GM23338 (cell line): Measurements from ENCODE around the gene PRKCH. TPM values are rescaled to one million over a fixed set of nuclear protein-coding genes. Genes with fewer than 3 reads are reported as not detected.

Experiments used
- ATAC-seq: fragments of 200-7000 bp; cut with Tn5 transposase; 3 replicates; pipeline ENCODE4 v1.9.1; 2020
- DNase-seq: peaks from one replicate; pipeline ENCODE4 v3.0.0-alpha.2; 2015; ENCODE audit warnings: low spot score
- H2AFZ ChIP-seq: fragments of 200-600 bp; sonication (generic); 2 replicates; pipeline ENCODE4 v1.8.0; 2016; ENCODE audit warnings: antibody characterized with exemption, mild to moderate bottlenecking, moderate library complexity
- H3F3A ChIP-seq: fragments of 200-600 bp; sonication (generic); replicated peaks from 2 replicates; pipeline ENCODE4 v1.8.0; 2017; ENCODE audit warnings: antibody characterized with exemption, mixed run types, low read depth
- H3K27ac ChIP-seq: fragments of 200-600 bp; sonication (generic); 2 replicates; pipeline ENCODE4 v1.6.1; 2016; ENCODE audit warnings: low read depth
- H3K27me3 ChIP-seq: fragments of 200-600 bp; sonication (generic); 2 replicates; pipeline ENCODE4 v1.8.0; 2016; ENCODE audit warnings: mild to moderate bottlenecking, mixed run types, moderate library complexity; ENCODE audit not compliant: insufficient read depth
- H3K36me3 ChIP-seq: fragments of 200-600 bp; sonication (generic); 2 replicates; pipeline ENCODE4 v1.8.0; 2016; ENCODE audit warnings: mild to moderate bottlenecking; ENCODE audit not compliant: insufficient read depth
- H3K4me1 ChIP-seq: fragments of 200-600 bp; sonication (generic); 2 replicates; pipeline ENCODE4 v1.8.0; 2016; ENCODE audit warnings: mild to moderate bottlenecking, moderate library complexity; ENCODE audit not compliant: insufficient read depth
- H3K4me2 ChIP-seq: fragments of 200-600 bp; sonication (generic); 2 replicates; pipeline ENCODE4 v1.7.1; 2017; ENCODE audit warnings: mixed run types
- H3K4me3 ChIP-seq: fragments of 200-600 bp; sonication (generic); 2 replicates; pipeline ENCODE4 v1.6.1; 2016; ENCODE audit warnings: mixed run types
- H3K79me2 ChIP-seq: fragments of 200-600 bp; sonication (generic); replicated peaks from 2 replicates; pipeline ENCODE4 v1.8.0; 2017; ENCODE audit warnings: mild to moderate bottlenecking; ENCODE audit not compliant: insufficient read depth
- H3K9me2 ChIP-seq: fragments of 200-600 bp; sonication (generic); 2 replicates; pipeline ENCODE4 v1.8.0; 2017; ENCODE audit not compliant: insufficient read depth
- H4K20me1 ChIP-seq: fragments of 200-600 bp; sonication (generic); replicated peaks from 2 replicates; pipeline ENCODE4 v1.8.0; 2017; ENCODE audit warnings: mild to moderate bottlenecking; ENCODE audit not compliant: insufficient read depth
- H3K27ac Mint-ChIP-seq: 2 replicates; pipeline ENCODE4 v1.8.0; 2020; ENCODE audit warnings: inconsistent platforms, mild to moderate bottlenecking, moderate library complexity, mixed read lengths
- H3K27me3 Mint-ChIP-seq: 3 replicates; pipeline ENCODE4 v1.8.0; 2022; ENCODE audit warnings: low read depth, mild to moderate bottlenecking, moderate library complexity, mixed read lengths, inconsistent platforms; ENCODE audit not compliant: insufficient read depth, poor library complexity
- H3K36me3 Mint-ChIP-seq: 3 replicates; pipeline ENCODE4 v1.8.0; 2021; ENCODE audit warnings: low read depth, mild to moderate bottlenecking, inconsistent platforms, moderate library complexity, mixed read lengths
- H3K4me1 Mint-ChIP-seq: 3 replicates; pipeline ENCODE4 v1.8.0; 2020; ENCODE audit warnings: mild to moderate bottlenecking, inconsistent platforms, mixed read lengths
- H3K4me3 Mint-ChIP-seq: 3 replicates; pipeline ENCODE4 v1.8.0; 2021; ENCODE audit warnings: moderate library complexity, mild to moderate bottlenecking, inconsistent platforms, mixed read lengths
- H3K9me3 Mint-ChIP-seq: 3 replicates; pipeline ENCODE4 v1.8.0; 2020; ENCODE audit warnings: moderate library complexity, mild to moderate bottlenecking, inconsistent platforms, mixed read lengths
- CREB1 ChIP-seq: fragments of 250-450 bp; sonication (Bioruptor Pico); IDR thresholded peaks from 2 replicates; pipeline ENCODE4 v1.5.0; 2020; ENCODE audit warnings: low read depth, mild to moderate bottlenecking, moderate library complexity
- CTCF ChIP-seq, 2 experiments: fragments of 200-600 bp in 1 of 2; sonication (generic) in 1 of 2; conservative IDR thresholded peaks; 2 replicates each; pipeline versions ENCODE4 v1.5.1 to v1.6.1; 2016 to 2017; ENCODE audit warnings: antibody characterized with exemption in 2 of 2, low read depth in 2 of 2, mild to moderate bottlenecking in 2 of 2, moderate library complexity in 1 of 2
- ETS1 ChIP-seq: IDR thresholded peaks from 2 replicates; pipeline ENCODE4 v1.6.1; 2016; ENCODE audit warnings: antibody characterized with exemption
- EZH2 ChIP-seq: fragments of 200-600 bp; sonication (generic); IDR thresholded peaks from one replicate; pipeline ENCODE4 v1.8.0; 2017; ENCODE audit warnings: antibody characterized with exemption, mild to moderate bottlenecking, low read depth; ENCODE audit not compliant: unreplicated experiment
- EZH2phosphoT487 ChIP-seq: fragments of 200-600 bp; sonication (generic); IDR thresholded peaks from one replicate; pipeline ENCODE4 v1.8.1; 2018; ENCODE audit warnings: antibody characterized with exemption; ENCODE audit not compliant: unreplicated experiment
- JUNB ChIP-seq: IDR thresholded peaks from one replicate; pipeline ENCODE4 v1.6.1; 2016; ENCODE audit warnings: antibody characterized with exemption; ENCODE audit not compliant: unreplicated experiment
- NANOG ChIP-seq: IDR thresholded peaks from 2 replicates; pipeline ENCODE4 v1.6.1; 2016; ENCODE audit warnings: antibody characterized with exemption, borderline replicate concordance
- POLR2AphosphoS5 ChIP-seq: IDR thresholded peaks from 2 replicates; pipeline ENCODE4 v1.6.1; 2016; ENCODE audit warnings: antibody characterized with exemption, low read depth
- ZNF114 ChIP-seq: fragments of 250-450 bp; sonication (Bioruptor Pico); IDR thresholded peaks from 2 replicates; pipeline ENCODE4 v1.5.0; 2020; ENCODE audit warnings: mild to moderate bottlenecking, moderate library complexity
- ZNF331 ChIP-seq: fragments of 250-450 bp; sonication (Bioruptor Pico); IDR thresholded peaks from 2 replicates; pipeline ENCODE4 v1.5.0; 2020; ENCODE audit warnings: low read depth, mild to moderate bottlenecking, moderate library complexity
- ZNF462 ChIP-seq: fragments of 250-450 bp; sonication (Bioruptor Pico); IDR thresholded peaks from 2 replicates; pipeline ENCODE4 v1.5.0; 2020; ENCODE audit warnings: mild to moderate bottlenecking, moderate library complexity
- polyA plus RNA-seq: library from polyadenylated mRNA; unstranded; fragments of >200 nt; fragmentation: Nextera tagmentation; extraction: Ambion mirVana; gene quantifications from 2 replicates; pipeline ENCODE4 v1.2.1, GENCODE V29; 2016
- total RNA-seq: library from RNA; depleted of rRNA; stranded (reverse); fragments of >200 nt; shearing (Covaris generic); gene quantifications from 2 replicates; pipeline ENCODE4 v1.2.3, GENCODE V29; 2014

Gene PRKCH
- total and polyA plus RNA-seq, 2 experiments from 2014 or later = 5.4 to 10.1 TPM

- H3K4me3 Mint-ChIP-seq = no peak overlapping the region
- no peaks in the 10 kb centered on the region for H3K4me1 ChIP-seq
- H3K27ac ChIP-seq = no peak overlapping the region
- no peak for DNase-seq
- no peaks in the 10 kb centered on the region for H3K27me3 Mint-ChIP-seq
- H3K4me2 ChIP-seq = no peak overlapping the region
- no peak for TF ChIP-seq CREB1 (CRISPR knock-in tag)
- no peak for TF ChIP-seq ZNF331 (CRISPR knock-in tag)
- no peak for TF ChIP-seq EZH2
- TF ChIP-seq POLR2AphosphoS5 = no peak
- no peak for TF ChIP-seq ZNF114
- TF ChIP-seq EZH2phosphoT487 = no peak
- no peaks in the 10 kb centered on the region for H3K36me3 Mint-ChIP-seq
- no peak overlapping the region for H3K4me3 ChIP-seq
- H3K9me3 Mint-ChIP-seq = no peaks in the 10 kb centered on the region
- no peaks in the 10 kb centered on the region for H4K20me1 ChIP-seq
- H2AFZ ChIP-seq = no peak overlapping the region
- no peaks in the 10 kb centered on the region for H3K27me3 ChIP-seq
- H3K27ac Mint-ChIP-seq = no peak overlapping the region
- ATAC-seq = no peak
- peaks cover 6% of the 10 kb centered on the region for H3K4me1 Mint-ChIP-seq
- no peaks in the 10 kb centered on the region for H3K79me2 ChIP-seq
- H3K9me2 ChIP-seq = peaks cover 11% of the 10 kb centered on the region
- no peaks in the 10 kb centered on the region for H3F3A ChIP-seq
- no peaks in the 10 kb centered on the region for H3K36me3 ChIP-seq
These were observed 39.6 kb downstream of the PRKCH start for GRCh38 chr14:61360796-61361525.

- no peaks in the 10 kb centered on the region for H3K36me3 ChIP-seq
- H3K4me3 Mint-ChIP-seq = no peak overlapping the region
- no peak overlapping the region for H3K4me3 ChIP-seq
- no peaks in the 10 kb centered on the region for H3K27me3 ChIP-seq
- no peak overlapping the region for H2AFZ ChIP-seq
- H3K27me3 Mint-ChIP-seq = no peaks in the 10 kb centered on the region
- H3K79me2 ChIP-seq = no peaks in the 10 kb centered on the region
- ATAC-seq (no peak), DNase-seq (peak; percentile 22)
- no peak overlapping the region for H3K27ac Mint-ChIP-seq
- no peak overlapping the region for H3K4me2 ChIP-seq
- H3K9me3 Mint-ChIP-seq = no peaks in the 10 kb centered on the region
- H3K4me1 ChIP-seq = no peaks in the 10 kb centered on the region
- H3F3A ChIP-seq = no peaks in the 10 kb centered on the region
- no peaks in the 10 kb centered on the region; the same call in 2 of the 3 replicates for H3K4me1 Mint-ChIP-seq
- H3K27ac ChIP-seq = no peak overlapping the region
- no peaks in the 10 kb centered on the region for H3K36me3 Mint-ChIP-seq
- H4K20me1 ChIP-seq = no peaks in the 10 kb centered on the region
- H3K9me2 ChIP-seq = peaks cover 11% of the 10 kb centered on the region
- no peak for TF ChIP-seq ETS1
- no peak for TF ChIP-seq JUNB
- no peak for TF ChIP-seq NANOG
- TF ChIP-seq ZNF331 (CRISPR knock-in tag) = no peak
- no peak for TF ChIP-seq ZNF462 (CRISPR knock-in tag)
- TF ChIP-seq ZNF114 = no peak
- TF ChIP-seq CTCF (conservative IDR thresholded peaks at IDR 0.05; ENCODE audit: low read depth in 2 of 2) = no peak
These were observed 40.8 kb downstream of the PRKCH start for GRCh38 chr14:61362072-61362750.
